HEK293 (cell line): ENCODE results near the gene PCOLCE2.

ENCODE experiments used
- YY2 ChIP-seq: fragments of 450-650 bp; formaldehyde crosslinking; IDR thresholded peaks from 2 replicates; pipeline ENCODE4 v1.5.1; 2016; ENCODE audit warnings: missing biosample characterization, missing genetic modification characterization
- ZNF10 ChIP-seq: fragments of 450-650 bp; formaldehyde crosslinking; IDR thresholded peaks from 2 replicates; pipeline ENCODE4 v1.5.1; 2017; ENCODE audit warnings: missing biosample characterization, missing genetic modification characterization
- ZNF138 ChIP-seq: fragments of 450-650 bp; formaldehyde crosslinking; IDR thresholded peaks from 2 replicates; pipeline ENCODE4 v1.5.1; 2016; ENCODE audit warnings: missing biosample characterization, missing genetic modification characterization, borderline replicate concordance
- ZNF175 ChIP-seq: fragments of 450-650 bp; formaldehyde crosslinking; IDR thresholded peaks from 2 replicates; pipeline ENCODE4 v1.5.1; 2016; ENCODE audit warnings: missing biosample characterization, missing genetic modification characterization
- ZNF292 ChIP-seq: fragments of 450-650 bp; formaldehyde crosslinking; IDR thresholded peaks from 2 replicates; pipeline ENCODE4 v1.5.1; 2016; ENCODE audit warnings: low read depth, missing biosample characterization, missing genetic modification characterization, borderline replicate concordance
- ZNF311 ChIP-seq: fragments of 450-650 bp; formaldehyde crosslinking; IDR thresholded peaks from 2 replicates; pipeline ENCODE4 v1.5.1; 2017; ENCODE audit warnings: missing biosample characterization, missing genetic modification characterization, borderline replicate concordance
- ZNF501 ChIP-seq: fragments of 450-650 bp; formaldehyde crosslinking; IDR thresholded peaks from 2 replicates; pipeline ENCODE4 v1.5.1; 2016; ENCODE audit warnings: missing biosample characterization, missing genetic modification characterization
- ZNF529 ChIP-seq: fragments of 450-650 bp; formaldehyde crosslinking; IDR thresholded peaks from 2 replicates; pipeline ENCODE4 v1.5.1; 2017; ENCODE audit warnings: missing genetic modification characterization, missing biosample characterization; ENCODE audit not compliant: insufficient replicate concordance

DNA sequence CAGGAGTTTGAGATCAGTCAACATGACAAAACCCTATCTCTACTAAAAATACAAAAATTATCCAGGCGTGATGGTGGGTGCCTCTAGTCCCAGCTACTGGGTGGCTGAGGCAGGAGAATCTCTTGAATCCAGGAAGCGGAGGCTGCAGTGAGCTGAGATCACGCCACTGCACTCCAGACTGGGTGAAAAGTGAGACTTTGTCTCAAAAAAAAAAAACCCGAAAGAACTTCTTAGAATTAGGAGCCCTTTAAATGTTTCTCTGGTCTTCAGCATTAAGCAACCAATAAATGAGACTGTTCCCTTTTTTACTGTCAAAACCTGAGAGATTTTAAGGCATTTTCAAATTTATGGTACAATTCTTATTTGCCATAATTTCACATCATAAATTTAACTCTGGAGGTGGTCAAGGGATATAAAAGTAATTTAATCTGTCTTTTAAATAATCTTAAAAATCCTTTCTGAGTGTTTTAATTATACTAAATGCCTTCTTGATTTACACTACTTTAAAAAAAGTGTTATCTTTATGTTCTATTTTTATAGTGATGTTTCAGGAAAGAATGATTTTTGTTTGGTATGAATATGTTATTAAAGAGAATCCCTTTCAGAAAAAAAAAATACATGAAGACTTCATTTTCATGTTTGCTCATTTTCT lies 10.1 kb downstream of the PCOLCE2 start:
- TF ChIP-seq ZNF175 (no peak), ZNF292 (tag by site-specific recombination) (no peak), YY2 (no peak), ZNF529 (tag by site-specific recombination) (no peak), ZNF138 (tag by site-specific recombination) (no peak), ZNF501 (tag by site-specific recombination) (no peak), ZNF311 (tag by site-specific recombination) (no peak), ZNF10 (tag by site-specific recombination) (no peak)
